GM20000 (cell line): ENCODE measurements around the gene CCN6.

Experiments used
- DNase-seq: peaks from one replicate; pipeline ENCODE4 v3.0.0; 2012; ENCODE audit warnings: low spot score
- TF ChIP-seq, protein P1 (sequence below): IDR thresholded peaks from 2 replicates; pipeline ENCODE4 v1.5.1; 2012; ENCODE audit warnings: mild to moderate bottlenecking, control low read depth; ENCODE audit errors: extremely low read depth, missing control alignments

The CCN6 gene

DNA sequence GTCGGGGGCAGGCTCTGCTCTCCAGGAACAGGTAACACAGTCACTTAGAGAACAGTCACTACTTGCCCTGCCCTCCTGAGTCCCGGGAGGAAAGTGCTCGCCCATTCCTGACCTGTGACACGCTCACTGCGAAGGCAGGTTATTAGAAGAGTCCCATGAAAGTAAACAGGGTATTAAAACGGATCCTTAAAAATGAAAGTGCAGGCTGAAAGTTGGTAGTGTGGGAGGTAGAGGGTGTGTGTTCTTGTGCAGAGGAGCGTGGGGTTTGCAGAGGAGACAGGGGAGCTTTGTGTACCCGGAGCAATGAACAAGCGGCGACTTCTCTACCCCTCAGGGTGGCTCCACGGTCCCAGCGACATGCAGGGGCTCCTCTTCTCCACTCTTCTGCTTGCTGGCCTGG lies at the start of gene CCN6:
CCN6 (plus strand) TSS at position 104 of the 400 bp plus-strand sequence; CDS start at position 358, 254 bp downstream.
- no peak for DNase-seq
- TF ChIP-seq, protein P1, sequence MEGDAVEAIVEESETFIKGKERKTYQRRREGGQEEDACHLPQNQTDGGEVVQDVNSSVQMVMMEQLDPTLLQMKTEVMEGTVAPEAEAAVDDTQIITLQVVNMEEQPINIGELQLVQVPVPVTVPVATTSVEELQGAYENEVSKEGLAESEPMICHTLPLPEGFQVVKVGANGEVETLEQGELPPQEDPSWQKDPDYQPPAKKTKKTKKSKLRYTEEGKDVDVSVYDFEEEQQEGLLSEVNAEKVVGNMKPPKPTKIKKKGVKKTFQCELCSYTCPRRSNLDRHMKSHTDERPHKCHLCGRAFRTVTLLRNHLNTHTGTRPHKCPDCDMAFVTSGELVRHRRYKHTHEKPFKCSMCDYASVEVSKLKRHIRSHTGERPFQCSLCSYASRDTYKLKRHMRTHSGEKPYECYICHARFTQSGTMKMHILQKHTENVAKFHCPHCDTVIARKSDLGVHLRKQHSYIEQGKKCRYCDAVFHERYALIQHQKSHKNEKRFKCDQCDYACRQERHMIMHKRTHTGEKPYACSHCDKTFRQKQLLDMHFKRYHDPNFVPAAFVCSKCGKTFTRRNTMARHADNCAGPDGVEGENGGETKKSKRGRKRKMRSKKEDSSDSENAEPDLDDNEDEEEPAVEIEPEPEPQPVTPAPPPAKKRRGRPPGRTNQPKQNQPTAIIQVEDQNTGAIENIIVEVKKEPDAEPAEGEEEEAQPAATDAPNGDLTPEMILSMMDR, result no peak

DNA sequence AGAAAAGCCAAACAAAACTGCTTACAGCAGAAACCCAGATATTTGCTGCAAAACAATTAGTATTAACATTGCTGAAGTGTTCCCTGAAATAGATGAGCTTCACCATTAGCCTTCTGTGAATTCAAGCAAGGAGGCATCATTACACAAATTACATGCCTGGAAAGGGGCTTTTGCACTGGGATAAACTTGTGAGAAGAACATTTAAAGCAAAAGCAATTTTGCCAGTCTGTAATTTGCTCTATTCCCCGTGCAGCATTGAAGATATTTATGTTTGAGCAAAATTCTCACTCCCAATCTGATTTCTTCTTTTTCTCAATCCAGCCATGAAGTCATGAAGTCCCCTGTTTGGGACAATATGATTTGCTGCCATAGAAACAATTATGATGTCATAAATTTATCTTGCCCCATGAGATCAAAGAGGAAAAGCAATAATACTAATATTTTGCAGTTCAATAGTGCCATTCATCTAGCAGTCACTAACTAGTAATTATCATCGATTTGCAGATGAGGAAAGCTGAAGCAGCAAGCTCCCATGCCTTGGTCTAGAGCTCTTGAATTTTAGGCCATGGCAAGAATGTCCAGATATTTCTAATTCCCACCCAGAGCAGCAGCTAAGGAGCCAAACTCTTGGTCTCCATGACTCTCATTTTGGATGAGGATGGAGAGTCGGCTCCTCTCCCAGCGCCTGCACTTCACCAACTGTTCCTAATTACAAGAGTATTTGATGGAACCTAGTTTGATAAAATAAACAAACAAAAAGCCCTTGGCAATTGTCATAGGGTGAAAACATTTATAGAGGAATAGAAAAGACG lies 49.5 kb upstream of the CCN6 start:
- TF ChIP-seq, protein P1, result no peak
- no peak for DNase-seq

DNA sequence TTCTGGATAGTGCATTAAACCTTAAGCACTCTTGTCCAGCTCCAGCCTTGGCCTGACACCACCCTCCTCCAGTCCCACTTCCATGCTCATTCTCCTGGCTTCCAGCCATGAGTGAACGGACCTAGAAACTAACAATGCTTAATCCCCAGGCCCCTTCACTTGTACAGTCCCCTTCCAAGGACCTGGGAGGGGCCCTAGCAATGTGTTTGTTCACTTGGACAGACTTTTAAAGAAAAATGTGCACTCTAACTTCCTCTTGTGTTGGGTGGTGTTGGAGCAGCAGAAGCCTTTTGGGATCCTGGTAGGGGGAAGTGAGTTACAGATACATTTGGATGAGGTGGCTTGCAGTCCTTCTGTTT lies 48.9 kb upstream of the CCN6 start:
- DNase-seq, result no peak
- TF ChIP-seq, protein P1, result no peak

DNA sequence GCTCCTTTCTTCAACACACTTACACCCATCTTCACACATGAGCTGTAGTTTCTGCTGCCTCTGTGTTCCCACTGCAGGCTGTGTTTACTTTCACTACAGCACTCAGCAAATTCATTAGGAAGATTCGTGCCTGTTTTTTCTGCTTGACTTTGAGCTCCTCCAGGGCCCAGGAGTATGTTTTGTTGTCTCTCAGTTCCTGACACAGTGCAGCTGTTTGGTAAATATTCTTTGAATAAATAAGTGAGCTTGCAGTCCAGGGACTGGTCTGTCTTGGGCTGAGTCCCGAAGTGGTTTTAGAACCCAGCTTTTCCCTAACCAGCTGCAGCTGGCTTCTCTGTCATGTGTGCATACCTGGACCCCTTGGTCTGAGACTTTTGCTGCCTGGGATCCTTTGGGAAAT lies 46.6 kb upstream of the CCN6 start:
- no peak for DNase-seq
- TF ChIP-seq, protein P1, result no peak

DNA sequence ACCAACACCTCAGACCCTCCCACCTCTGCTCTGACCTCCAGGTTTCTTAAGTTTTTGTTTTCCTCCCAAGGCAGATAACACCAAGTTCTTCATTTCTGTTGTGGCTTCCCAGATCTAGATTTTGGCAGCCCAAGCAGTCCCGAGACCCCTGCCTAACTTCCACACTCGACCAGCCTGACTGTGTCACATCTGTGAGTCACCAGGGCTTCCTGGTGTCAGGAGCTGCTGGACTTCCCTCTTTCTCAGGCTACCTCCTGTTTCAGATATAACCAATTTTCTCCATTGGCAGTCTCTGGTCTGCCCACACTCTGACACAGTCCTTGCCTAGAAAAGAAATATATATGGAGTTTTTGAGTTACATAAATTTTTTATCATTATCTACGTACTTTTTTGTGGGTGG lies 46.1 kb upstream of the CCN6 start:
- TF ChIP-seq, protein P1, result no peak
- no peak for DNase-seq

DNA sequence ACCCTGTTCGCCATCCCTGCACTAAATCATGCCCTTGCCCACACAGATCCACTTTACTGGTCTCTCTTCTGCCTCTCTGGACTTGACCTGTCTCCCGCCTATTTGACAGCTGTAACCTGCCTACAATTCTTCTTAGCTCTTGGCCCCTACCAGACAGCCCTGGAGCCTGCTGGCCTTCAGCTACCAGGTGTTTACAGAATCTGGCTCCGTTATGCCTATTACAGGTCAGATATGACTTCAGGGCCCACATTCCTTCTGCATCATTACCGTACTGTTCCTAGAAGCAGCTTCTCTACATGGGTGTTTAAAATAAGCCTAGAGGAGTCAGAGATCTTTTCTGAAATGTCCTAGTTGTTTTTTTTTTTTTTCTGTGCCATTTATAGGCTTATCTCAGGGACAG lies 45.4 kb upstream of the CCN6 start:
- TF ChIP-seq, protein P1, result no peak
- DNase-seq, result no peak

DNA sequence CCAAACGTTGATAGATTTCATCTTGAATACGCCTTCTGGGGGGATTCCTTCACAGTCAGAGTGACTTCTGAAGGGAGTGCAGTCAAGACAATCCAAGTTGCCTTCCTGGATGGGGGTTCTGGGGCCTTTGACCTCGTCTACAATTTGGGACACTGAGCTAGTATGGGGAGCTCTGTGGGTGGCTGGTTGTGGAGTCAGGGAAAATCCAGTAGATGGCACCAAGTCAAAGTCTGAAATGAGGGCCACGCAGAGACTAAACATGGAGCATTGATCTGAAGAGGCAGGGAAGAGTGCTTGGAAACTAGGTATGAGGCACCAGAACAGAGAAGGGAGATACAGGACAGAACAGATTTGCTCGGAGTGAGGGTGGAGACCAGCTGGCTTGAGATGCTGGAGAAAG lies 43.6 kb upstream of the CCN6 start:
- no peak for DNase-seq
- TF ChIP-seq, protein P1, result no peak
